Activated T-helper 1 cell treated with Interleukin-2 at 50 U/mL for 16 hours (primary cell): ENCODE results near the gene GPR32.
"Not testable (repeated sequence)": the region's sequence is repeated elsewhere in the genome, so short reads cannot be mapped to it uniquely, and the experiment has no call there.

Experiments
- DNase-seq: peaks from one replicate; pipeline ENCODE4 v3.0.0-alpha.2; 2020; ENCODE audit warnings: low read depth

Gene GPR32, protein sequence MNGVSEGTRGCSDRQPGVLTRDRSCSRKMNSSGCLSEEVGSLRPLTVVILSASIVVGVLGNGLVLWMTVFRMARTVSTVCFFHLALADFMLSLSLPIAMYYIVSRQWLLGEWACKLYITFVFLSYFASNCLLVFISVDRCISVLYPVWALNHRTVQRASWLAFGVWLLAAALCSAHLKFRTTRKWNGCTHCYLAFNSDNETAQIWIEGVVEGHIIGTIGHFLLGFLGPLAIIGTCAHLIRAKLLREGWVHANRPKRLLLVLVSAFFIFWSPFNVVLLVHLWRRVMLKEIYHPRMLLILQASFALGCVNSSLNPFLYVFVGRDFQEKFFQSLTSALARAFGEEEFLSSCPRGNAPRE

DNA sequence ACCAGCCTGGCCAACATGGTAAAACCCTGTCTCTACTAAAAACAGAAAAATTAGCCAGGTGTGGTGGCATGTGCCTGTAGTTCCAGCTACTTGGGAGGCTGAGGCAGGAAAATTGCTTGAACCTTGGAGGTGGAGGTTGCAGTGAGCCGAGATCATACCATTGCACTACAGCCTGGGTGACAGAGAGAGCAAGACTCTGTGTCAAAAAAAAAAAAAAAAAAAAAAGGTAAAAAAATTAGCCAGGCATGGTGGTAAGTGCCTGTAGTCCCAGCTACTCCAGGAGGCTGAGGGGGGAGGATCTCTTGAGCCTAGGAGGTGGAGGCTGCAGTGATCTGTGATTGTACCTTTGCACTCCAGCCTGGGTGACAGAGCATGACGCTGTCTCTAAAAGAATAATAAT lies at the start of gene GPR32:
GPR32 (plus strand) TSS at position 301 of the 400 bp plus-strand sequence. CDS start 137 bp downstream, outside the sequence.
- DNase-seq, result not testable (repeated sequence)

DNA sequence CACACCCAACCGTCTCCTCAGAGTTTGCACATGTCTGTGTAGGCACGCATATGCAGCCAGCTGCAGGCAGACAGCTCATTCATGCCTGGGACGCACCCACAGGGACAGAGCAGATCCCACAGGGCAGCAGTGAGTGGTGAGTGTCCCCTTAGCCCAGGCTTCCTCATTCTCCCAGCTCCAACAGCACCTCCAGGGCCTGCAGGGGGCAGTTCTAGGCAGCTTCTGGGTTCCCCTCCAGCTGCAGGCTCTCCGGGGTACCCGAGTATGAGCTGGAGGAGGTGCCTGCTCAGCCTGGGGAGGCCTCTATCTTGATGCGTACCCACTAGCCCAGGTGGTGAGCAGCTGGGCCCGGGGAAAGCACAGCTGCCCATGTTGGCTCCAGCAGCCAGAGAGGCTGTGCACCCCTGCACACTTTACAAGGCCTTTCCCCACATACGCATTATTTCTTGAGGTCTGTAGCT lies 49.3 kb upstream of the GPR32 start:
- no peak for DNase-seq

DNA sequence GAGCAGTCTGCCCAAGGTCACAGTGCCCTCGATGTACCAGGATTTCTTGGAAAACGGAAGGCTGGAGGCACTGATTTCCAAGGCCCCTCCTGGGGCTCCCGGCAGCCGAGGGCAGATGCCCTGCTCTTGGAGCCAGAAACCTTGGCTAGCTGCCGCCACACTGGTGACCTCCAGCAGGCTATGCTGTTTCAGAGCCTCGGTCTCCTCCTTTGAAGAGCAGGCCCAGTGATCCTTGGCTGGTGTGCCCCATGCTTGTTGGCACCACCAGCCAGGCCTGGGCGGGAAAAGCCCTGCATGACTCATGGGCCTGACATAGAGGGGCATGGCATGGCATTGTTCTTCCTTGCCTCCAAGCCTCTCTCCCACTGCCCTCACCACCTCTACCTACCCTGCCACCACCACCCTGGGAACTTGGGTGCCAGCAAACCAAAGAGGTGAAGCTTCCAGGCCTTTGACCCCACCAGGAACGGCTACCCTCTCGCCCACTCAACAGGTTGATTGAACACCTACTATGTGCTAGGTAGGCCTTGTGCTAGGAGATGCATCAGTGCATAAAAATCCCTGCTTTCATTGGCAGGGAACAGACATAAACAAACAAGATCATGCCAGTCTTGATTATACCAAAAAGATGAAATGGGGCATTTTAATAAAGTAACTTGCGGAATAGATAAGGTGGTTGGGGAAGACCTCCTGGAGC lies 48.7 kb upstream of the GPR32 start:
- no peak for DNase-seq

DNA sequence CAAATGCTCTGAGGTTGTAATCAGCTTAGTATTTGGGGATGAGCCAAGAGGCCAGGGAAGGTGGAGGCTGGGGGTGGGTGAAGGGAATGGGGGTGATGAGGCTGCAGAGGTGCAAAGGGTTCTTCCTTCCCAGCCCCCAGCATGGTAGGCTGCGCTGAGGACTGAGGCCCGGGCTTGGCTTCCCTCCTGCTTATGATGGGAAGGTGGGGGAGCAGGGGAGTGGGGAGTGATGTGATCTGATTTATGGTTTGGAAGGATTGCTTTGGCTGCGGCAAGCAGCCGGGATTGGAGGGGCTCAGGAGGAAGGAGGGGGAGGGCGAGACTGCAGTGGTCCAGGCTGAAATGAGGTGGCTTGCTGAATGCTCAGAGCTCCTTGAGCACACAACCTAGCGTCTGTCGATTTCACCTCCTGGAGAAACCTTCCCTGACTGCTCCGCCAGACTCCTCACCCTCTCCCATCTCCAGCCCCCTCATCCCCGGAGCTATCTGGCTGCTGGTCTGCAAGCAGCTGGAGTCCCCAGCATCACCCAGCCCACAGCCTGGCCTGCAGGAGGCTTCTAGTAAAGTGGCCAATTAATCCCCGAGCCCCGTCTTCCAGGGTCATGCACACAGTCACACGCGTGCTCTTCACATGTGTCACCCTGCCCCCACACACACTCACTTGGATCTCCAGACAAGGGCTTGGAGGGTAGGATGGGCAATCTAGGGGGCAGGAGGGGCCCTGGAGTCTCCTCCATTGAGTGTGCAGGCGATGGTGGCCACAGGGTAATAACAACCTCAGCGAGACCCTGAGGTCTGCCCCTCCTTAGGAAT lies 47.9 kb upstream of the GPR32 start:
- DNase-seq, result no peak

DNA sequence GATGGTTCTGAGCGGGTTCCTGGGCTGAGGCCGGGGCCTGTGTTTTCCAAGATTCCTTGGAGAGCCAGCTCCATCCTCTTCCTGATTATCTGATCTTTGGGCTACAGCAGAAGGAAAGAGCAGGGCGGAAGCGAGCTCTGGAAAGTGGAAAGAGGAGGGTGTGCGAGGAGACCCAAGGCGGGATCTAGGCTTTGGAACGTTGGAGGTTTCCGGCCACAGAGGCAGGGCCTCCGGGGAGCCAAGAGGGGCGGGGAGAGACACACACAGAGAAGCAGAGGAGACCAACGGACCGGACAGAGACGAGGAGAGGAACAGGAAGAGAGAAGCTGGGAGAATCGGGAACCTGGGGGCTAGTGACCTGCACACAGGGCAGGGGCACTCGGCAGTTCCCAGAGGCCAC lies 47.2 kb upstream of the GPR32 start, which contains the start of gene CLEC11A:
CLEC11A (plus strand) TSS at position 296 of the 400 bp plus-strand sequence. CDS start 162 bp downstream, outside the sequence.
- DNase-seq, result no peak

DNA sequence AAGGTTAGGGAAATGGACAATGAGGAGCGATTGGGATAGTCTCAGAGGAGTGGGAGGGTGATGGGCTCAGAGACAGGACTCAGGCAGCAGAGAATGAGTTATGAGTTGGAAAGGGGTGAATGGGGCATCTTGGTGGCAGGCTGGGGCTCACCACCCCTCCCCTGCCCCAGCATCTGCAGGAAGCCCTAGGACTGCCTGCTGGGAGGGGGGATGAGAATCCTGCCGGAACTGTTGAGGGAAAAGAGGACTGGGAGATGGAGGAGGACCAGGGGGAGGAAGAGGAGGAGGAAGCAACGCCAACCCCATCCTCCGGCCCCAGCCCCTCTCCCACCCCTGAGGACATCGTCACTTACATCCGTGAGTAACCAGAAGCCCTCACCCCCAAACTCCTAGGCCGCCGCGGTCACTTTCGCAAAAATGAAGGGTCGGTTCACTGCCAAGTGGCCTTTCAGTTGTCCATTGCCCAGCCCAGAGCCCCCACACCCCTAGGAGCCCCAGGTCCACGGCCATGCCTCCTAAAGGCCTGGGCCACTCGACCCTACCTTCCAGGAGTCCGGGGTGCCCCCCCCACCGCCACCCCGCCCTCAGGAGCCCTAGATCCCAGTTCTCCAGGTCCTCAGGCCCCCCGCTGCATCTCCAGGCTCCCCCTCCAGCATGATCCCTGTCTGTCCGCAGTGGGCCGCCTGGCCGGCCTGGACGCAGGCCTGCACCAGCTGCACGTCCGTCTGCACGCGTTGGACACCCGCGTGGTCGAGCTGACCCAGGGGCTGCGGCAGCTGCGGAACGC lies 46.3 kb upstream of the GPR32 start:
- DNase-seq, result no peak

DNA sequence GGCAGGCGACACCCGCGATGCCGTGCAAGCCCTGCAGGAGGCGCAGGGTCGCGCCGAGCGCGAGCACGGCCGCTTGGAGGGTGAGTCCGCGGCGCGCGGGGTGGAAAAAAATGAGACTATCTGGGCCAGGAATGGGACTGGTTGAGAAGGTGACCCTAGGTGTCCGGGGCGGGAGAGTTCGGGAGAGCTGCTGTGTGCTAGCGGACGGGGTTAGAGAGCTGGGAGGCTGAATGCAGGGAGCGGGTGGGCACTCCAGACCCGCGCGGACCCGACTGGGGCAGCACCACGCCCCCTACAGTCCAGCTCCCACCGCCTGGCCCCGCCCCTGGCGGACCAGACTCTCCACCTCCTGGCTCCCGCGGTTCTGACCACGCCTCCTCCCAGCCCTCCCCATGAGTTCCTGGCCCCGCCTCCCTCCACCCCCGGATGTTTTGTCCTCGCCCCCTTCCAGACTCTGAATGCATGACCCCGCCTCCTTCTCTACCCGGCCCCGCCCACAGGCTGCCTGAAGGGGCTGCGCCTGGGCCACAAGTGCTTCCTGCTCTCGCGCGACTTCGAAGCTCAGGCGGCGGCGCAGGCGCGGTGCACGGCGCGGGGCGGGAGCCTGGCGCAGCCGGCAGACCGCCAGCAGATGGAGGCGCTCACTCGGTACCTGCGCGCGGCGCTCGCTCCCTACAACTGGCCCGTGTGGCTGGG lies 45.6 kb upstream of the GPR32 start:
- peak; percentile 60 for DNase-seq

DNA sequence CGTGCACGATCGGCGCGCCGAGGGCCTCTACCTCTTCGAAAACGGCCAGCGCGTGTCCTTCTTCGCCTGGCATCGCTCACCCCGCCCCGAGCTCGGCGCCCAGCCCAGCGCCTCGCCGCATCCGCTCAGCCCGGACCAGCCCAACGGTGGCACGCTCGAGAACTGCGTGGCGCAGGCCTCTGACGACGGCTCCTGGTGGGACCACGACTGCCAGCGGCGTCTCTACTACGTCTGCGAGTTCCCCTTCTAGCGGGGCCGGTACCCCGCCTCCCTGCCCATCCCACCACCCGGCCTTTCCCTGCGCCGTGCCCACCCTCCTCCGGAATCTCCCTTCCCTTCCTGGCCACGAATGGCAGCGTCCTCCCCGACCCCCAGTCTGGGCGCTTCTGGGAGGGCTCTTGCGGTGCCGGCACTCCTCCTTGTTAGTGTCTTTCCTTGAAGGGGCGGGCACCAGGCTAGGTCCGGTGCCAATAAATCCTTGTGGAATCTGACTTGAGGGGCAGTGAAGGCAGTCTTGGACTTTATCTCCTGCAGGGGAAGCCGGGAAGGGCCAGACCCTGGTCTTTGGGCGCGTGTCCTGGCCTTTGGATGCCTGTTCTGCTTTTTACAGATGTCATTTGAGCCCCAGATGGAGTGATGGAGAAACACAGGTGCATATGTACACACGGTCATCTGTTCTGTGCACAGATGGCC lies 44.9 kb upstream of the GPR32 start:
- DNase-seq, result no peak

DNA sequence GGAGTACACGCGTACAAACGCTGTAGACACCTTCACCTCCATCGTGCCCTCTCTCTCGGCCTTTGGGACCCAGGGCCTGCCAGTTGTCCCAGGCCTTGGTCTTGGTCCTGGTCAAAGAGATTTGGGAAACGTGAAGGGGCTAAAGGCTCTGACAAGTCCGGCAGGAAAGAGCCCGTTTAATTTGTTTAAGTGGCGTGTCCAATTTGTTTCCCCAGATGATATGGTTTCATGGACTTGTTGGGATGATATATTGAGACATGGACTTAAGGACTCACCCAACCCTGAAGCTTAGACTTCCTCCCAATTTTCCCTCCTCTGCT lies 44.4 kb upstream of the GPR32 start:
- DNase-seq, result no peak

DNA sequence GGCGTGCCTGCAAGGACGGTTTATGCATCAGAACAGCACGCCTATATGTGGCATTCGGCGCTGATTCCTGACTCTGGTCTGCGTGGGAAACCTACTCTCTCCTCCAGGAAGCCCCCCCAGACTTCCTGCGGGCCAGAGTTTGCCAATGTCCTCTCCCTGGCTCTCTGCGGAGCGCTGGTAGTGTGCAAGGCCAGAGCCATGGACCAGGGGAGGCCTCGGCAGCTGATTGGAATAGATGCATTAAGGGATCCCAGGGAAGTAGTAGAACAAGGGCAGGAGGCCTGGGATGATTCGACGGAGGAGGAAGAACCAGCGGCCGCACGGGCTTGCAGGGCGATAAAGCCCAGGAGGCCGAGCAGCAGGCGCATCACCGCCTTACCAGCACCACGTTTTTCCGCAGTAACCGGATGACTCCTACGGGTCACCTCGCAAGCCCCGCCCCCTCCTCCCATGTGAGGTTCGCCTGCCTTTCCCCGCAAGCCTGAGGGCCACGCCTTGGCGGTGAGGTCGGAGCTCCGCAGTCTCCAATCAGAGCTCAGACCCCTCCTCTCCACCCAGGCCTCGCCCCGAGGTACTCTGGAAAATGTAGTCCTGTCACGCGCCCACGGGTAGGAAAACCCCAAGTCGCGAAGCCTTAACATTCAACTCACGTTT lies 42.1 kb upstream of the GPR32 start:
- DNase-seq, result no peak

DNA sequence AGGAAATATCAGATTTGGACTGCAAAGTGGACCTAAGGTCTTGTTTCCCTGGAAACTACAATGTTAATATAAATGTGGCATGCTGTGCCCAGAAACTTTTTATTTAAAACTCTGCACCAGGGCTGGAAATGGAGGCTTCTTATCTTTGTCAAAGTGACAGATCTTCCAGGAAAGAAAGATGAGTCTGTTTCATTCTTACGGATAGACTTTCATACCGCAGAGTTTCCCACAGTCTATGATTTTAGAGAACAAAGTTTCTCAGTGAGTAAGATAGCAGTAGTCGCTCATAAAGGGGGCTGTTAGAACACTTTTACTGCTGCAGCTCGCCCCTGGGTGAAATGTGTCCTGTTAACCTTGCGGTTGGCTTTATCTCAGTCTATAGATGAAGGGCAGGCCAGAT lies 40.4 kb upstream of the GPR32 start:
- DNase-seq, result no peak

DNA sequence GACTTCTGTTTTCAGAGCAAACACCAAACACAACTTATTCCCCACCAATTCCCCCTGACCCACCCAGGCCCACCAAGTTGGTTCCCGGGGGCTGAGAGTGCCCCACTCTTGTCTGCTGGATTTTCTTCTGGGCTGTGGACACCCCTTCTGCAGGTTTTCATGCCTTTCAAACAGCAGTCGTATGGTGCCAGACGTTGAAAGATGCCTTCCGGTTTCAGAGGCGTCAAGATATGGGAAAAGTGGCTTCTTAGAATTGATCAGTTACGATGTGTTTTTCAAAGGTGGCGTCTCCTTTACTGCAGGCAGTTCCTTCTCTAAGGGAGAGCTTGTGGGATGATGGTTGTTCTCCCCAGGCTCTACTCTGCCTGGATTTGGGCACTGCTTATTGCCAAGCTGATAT lies 34.4 kb upstream of the GPR32 start:
- no peak for DNase-seq

DNA sequence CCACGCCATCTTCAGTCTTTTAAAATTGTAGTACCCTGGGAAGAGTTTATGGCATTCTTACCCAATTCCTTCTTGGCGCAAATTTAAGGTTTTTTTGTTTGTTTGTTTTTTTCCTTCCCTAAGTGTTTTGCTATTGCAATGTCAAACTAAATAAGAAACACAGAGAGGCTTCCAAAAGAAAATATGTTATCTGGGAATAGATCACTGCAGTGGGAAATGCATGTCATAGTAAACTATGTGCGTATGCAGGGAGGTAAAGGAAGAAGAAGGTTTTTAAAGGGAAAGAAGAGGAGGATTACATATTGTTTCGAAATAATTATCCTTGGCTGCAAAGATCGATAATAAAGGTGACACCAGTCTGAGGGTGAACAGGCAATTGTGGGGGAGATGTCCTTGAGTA lies 33.9 kb upstream of the GPR32 start:
- DNase-seq, result no peak

DNA sequence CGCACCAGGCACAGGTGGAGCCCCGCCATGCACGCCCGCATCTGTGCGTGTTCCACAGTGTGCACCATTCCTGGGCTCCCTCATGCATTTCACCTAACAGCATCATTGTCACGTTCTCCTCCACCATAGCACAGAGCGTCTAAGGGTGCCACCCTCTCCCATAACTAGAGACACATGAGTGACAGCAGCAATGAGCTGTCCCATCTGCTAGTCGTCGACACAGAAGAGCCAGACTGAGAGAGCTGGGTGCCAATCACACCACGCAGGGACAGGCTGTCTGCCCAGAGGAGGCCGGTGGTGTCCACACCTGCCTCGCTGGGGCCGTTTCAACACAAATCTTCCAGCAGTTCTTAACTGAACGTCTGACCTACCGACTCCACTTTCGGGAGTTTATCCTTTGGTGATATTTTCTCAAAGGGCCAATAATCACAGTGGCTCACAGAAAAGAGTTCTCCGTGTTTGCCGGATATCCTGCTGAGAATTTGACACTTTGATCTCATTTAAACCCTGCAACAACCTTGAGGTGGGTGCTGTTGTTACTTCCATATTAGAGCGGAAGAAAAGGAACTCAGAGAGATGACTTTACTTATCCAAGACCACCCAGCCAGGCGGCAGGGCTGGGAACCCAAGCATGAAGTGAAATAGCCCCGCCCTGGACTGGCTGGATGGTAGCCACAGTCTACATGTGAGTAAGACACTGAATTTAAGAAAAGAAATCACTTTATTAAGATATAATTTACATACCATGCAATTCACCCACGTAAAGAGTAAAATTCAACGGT lies 30.9 kb upstream of the GPR32 start:
- DNase-seq, result no peak

DNA sequence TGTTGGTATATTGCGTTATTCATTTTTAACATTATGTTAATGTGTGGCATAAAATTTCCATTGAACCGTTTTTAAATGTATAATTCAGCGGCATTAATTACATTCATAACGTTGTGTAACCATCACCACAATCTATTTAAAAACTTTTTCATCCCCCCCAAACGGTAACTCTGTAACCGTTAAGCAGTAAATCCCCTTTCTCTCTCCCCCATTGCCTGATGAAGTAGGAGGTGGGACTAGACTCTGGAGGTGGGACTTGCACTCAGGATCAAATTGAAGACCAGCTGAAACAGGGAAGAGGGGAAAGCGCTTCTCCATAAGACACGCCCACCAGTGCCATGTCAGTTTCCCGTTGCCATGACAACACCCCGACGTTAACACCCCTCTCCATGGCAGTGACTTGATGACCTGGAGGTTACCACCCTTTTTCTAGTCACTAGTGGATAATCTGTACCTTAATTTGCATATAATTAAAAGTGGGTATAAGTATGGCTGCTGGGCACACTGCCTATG lies 30.3 kb upstream of the GPR32 start:
- no peak for DNase-seq

DNA sequence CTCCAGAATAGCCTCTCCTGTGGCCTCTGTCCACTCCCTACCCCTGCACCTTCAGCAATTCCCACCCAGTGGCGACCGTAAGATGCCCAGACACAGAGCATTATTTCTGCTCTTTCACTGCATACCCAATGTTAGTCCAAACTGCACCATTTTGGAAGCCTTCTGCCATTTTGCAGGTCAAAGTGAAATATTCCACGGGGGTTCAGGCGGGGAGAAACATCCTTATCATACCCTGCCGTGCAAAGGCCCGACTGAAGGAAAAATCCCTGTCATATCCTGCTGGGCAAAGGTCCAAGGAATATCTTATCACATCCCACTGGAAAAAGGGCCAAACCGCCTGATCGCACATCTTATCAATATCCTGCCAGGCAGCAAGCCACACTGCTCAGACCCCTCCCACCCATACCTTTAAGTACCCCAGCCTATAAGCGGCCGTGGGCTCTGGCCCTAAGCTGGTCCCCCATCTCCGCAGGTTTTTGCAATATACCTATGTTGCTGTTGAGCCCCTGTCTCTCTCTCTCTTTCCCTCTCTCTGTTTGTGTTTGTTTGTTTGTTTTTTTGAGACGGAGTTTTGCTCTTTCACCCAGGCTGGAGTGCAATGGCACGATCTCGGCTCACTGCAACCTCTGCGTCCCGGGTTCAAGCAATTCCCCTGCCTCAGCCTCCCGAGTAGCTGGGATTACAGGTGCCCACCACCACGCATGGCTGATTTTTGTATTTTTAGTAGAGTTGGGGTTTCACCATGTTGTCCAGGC lies 28.9 kb upstream of the GPR32 start:
- DNase-seq, result no peak

DNA sequence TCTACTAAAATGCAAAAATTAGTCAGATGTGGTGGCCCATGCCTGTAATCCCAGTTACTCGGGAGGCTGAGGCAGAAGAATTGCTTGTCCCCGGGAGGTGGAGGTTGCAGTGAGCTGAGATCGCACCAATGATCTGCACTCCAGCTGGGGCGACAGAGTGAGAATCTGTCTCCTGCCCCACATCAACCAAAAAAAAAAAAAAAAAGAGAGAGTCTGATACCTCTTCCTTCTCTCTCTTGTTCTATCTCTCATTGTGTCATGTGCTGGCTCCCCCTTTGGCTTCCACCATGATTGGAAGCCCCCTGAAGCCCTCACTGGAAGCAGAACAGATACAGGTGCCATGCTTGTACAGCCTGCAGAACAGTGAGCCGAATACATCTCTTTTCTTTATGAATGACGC lies 26.7 kb upstream of the GPR32 start:
- no peak for DNase-seq

DNA sequence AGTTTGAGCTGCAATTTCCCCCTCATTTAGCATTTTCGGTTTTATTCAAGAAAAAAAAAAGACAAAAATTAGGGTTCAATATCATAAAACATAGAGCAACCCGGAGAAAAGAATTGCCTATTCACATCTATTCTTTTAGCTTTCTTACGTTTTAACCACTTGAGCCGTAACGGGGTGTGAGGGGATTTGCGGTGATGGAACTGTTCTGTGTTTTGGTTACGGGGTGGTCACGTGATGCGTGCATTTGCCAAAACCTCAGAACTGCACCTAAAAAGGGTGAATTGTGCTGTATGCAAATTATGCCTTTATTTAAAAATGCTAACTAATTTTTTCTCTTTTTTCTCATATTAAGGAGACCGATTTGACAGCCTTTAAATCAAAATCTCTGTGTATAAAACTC lies 25.0 kb upstream of the GPR32 start:
- no peak for DNase-seq
